Endodermal cell (in vitro differentiated cells): ENCODE measurements around the gene CRYBB2. TPM values are rescaled to one million over a fixed set of nuclear protein-coding genes. Genes with fewer than 3 reads are reported as not detected.

Experiments used
- DNase-seq: peaks from one replicate; pipeline ENCODE4 v3.0.0-alpha.2; 2017
- H3K27ac ChIP-seq: 2 replicates; pipeline ENCODE4 v1.5.1; 2013; ENCODE audit warnings: mild to moderate bottlenecking, low read depth, low read length, moderate library complexity
- H3K27me3 ChIP-seq: 2 replicates; pipeline ENCODE4 v1.6.1; 2013; ENCODE audit warnings: mild to moderate bottlenecking, low read length, moderate library complexity; ENCODE audit not compliant: insufficient read depth, control insufficient read depth, poor library complexity, severe bottlenecking
- H3K36me3 ChIP-seq: 2 replicates; pipeline ENCODE4 v1.7.0; 2013; ENCODE audit warnings: mild to moderate bottlenecking, low read length, moderate library complexity; ENCODE audit not compliant: control insufficient read depth, insufficient read depth
- H3K4me1 ChIP-seq: one replicate; pipeline ENCODE4 v1.7.0; 2013; ENCODE audit warnings: low read length; ENCODE audit not compliant: control insufficient read depth, insufficient read depth
- H3K4me3 ChIP-seq: 2 replicates; pipeline ENCODE4 v1.5.1; 2013; ENCODE audit warnings: mild to moderate bottlenecking, low read length, moderate library complexity
- H3K9ac ChIP-seq: 2 replicates; pipeline ENCODE4 v1.6.1; 2013; ENCODE audit warnings: mild to moderate bottlenecking, low read length, moderate library complexity; ENCODE audit not compliant: poor library complexity, severe bottlenecking; ENCODE audit errors: extremely low read depth
- H3K9me3 ChIP-seq: 2 replicates; pipeline ENCODE4 v1.6.1; 2013; ENCODE audit warnings: mild to moderate bottlenecking, low read length, moderate library complexity; ENCODE audit not compliant: control insufficient read depth
- H3K27ac Mint-ChIP-seq: 2 replicates; pipeline ENCODE4 v1.8.0; 2020; ENCODE audit warnings: mixed read lengths
- H3K27me3 Mint-ChIP-seq: 2 replicates; pipeline ENCODE4 v1.8.0; 2021; ENCODE audit warnings: mild to moderate bottlenecking, mixed read lengths; ENCODE audit not compliant: insufficient read depth
- H3K36me3 Mint-ChIP-seq: 2 replicates; pipeline ENCODE4 v1.8.0; 2020; ENCODE audit warnings: low read depth, mixed read lengths
- H3K4me1 Mint-ChIP-seq: 2 replicates; pipeline ENCODE4 v1.8.0; 2020; ENCODE audit warnings: mixed read lengths
- H3K4me3 Mint-ChIP-seq: 2 replicates; pipeline ENCODE4 v1.8.0; 2020; ENCODE audit warnings: mild to moderate bottlenecking, moderate library complexity, mixed read lengths
- H3K9me3 Mint-ChIP-seq: 2 replicates; pipeline ENCODE4 v1.8.0; 2020; ENCODE audit warnings: mild to moderate bottlenecking, mixed read lengths
- CTCF ChIP-seq: fragments of 200-600 bp; sonication (generic); conservative IDR thresholded peaks from 2 replicates; pipeline ENCODE4 v1.5.0; 2021; ENCODE audit warnings: antibody characterized with exemption, mild to moderate bottlenecking
- WGBS, 2 experiments: methylation state at CpG; one replicate each; pipeline versions ENCODE4 v1.1.5 to v1.1.7; 2013; ENCODE audit warnings: missing lambda C conversion rate in 2 of 2, mixed read lengths in 1 of 2; ENCODE audit not compliant: insufficient coverage in 1 of 2, insufficient read length in 1 of 2; 5-methylcytosine and 5-hydroxymethylcytosine counted together
- total RNA-seq, 2 donors: library from RNA; stranded (reverse); fragmentation: NEBNext Ultra II Directional in 1 of 2; extraction: Animal tissue kit (Norgen Biotek cat#: 25700) in 1 of 2; gene quantifications; 2 replicates in 1 of 2; 3 replicates in 1 of 2; pipeline ENCODE4 v1.2.1, GENCODE V29; 2021

Gene CRYBB2
- total RNA-seq, 2 donors from 2014 or later, result not detected

DNA sequence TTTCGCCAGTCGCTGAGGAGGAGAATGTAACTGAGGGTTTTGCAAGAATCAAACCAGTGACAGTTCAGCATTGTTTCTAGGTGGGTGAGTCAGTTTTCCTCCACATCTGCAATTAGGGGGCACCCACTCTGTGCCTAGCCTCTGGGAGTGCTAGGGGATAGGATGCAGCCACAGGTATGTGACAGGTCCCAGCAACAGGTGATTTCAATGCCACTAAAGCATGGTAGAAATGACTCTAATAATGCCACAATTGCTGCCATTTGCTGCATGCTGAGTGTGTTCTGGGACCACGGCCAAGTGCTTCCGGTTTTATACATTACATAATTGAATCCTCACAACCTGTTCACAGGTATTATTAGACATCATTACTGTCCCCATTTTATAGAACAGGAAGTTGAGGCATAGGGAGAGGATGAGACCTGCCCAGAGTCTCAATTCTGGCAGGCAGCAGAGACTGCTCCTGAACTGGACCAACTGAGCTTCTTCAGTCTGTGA lies 556 bp downstream of the CRYBB2 start:
- no peak for TF ChIP-seq CTCF
- Histone ChIP-seq H3K9ac (no peak overlapping the region), H3K4me3 (no peak overlapping the region), H3K36me3 (no peaks in the 10 kb centered on the region), H3K27me3 (peaks cover 27% of the 10 kb centered on the region), H3K4me1 (no peaks in the 10 kb centered on the region), H3K27ac (no peak overlapping the region), H3K9me3 (peaks cover 6% of the 10 kb centered on the region)
- Mint-ChIP-seq H3K36me3 (no peaks in the 10 kb centered on the region), H3K27me3 (peaks cover 16% of the 10 kb centered on the region), H3K9me3 (peaks cover 6% of the 10 kb centered on the region), H3K4me1 (no peaks in the 10 kb centered on the region), H3K4me3 (no peak overlapping the region), H3K27ac (no peak overlapping the region)
- WGBS, 2 experiments, result 80 to 82% methylated on average over 1 to 4 of the region's 4 CpGs
- DNase-seq, result no peak

DNA sequence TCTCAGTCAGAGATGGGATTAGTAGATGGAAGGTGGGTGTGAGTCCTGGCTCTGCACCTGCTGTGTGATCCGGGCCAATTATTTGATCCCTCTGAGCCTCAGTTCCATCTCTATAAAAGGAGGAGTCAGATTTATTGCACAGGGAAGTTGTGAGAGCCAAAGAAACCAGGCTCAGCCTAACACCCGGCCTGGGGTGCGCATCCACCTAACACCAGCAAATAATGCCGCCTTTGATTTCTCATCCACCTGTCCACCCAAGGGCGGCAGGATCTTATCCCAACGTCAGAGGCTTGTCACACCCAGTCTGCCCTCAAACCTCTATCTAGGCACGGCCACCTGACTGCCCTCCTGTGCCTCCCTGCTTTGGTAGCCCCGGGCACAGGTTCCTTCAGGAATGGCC lies 2.4 kb downstream of the CRYBB2 start:
- no peaks in the 10 kb centered on the region for H3K36me3 Mint-ChIP-seq
- 91 to 93% methylated on average over 6 to 8 of the region's 8 CpGs for WGBS, 2 experiments

GRCh38 chr22:25223269-25223850 lies 3.9 kb downstream of the CRYBB2 start:
- TF ChIP-seq CTCF, result no peak
- no peaks in the 10 kb centered on the region for H3K36me3 ChIP-seq
- no peak overlapping the region for H3K4me3 ChIP-seq
- H3K4me1 ChIP-seq, result no peaks in the 10 kb centered on the region
- H3K9me3 Mint-ChIP-seq, result no peaks in the 10 kb centered on the region
- peaks cover 14% of the 10 kb centered on the region for H3K27me3 Mint-ChIP-seq
- H3K9me3 ChIP-seq, result no peaks in the 10 kb centered on the region
- H3K4me3 Mint-ChIP-seq, result no peak overlapping the region
- DNase-seq, result no peak
- no peaks in the 10 kb centered on the region for H3K36me3 Mint-ChIP-seq
- H3K27ac ChIP-seq, result no peak overlapping the region
- no peak overlapping the region for H3K9ac ChIP-seq
- peaks cover 27% of the 10 kb centered on the region for H3K27me3 ChIP-seq
- WGBS, 2 experiments, result 78 to 87% methylated on average over 6 to 12 of the region's 12 CpGs
- H3K27ac Mint-ChIP-seq, result no peak overlapping the region
- H3K4me1 Mint-ChIP-seq, result no peaks in the 10 kb centered on the region

More for the DNA sequence above, 2.4 kb downstream of the CRYBB2 start:
- Histone ChIP-seq H3K36me3 (no peaks in the 10 kb centered on the region), H3K9me3 (no peaks in the 10 kb centered on the region), H3K27me3 (peaks cover 27% of the 10 kb centered on the region), H3K4me3 (no peak overlapping the region), H3K4me1 (no peaks in the 10 kb centered on the region), H3K9ac (no peak overlapping the region), H3K27ac (no peak overlapping the region)
- H3K4me1 Mint-ChIP-seq, result no peaks in the 10 kb centered on the region
- TF ChIP-seq CTCF, result no peak
- H3K27ac Mint-ChIP-seq, result no peak overlapping the region
- no peak for DNase-seq
- H3K9me3 Mint-ChIP-seq, result no peaks in the 10 kb centered on the region
- no peak overlapping the region for H3K4me3 Mint-ChIP-seq
- H3K27me3 Mint-ChIP-seq, result peaks cover 14% of the 10 kb centered on the region
